Effector memory CD8-positive, alpha-beta T cell (primary cell): ENCODE data around the gene NUP93.
"Not testable (repeated sequence)": the region's sequence is repeated elsewhere in the genome, so short reads cannot be mapped to it uniquely, and the experiment has no call there.

ENCODE experiments used
- ATAC-seq: fragments of 150-1000 bp; cut with Tn5 transposase; replicated peaks from 2 replicates; pipeline ENCODE4 v1.10.0; 2021; ENCODE audit warnings: mild to moderate bottlenecking, moderate library complexity
- DNase-seq, 3 experiments: peaks; one replicate each; pipeline ENCODE4 v3.0.0; 2021
- H3K27ac Mint-ChIP-seq, 2 donors: one replicate each; pipeline ENCODE4 v1.8.0; 2022; ENCODE audit warnings: mild to moderate bottlenecking in 2 of 2, mixed read lengths in 2 of 2, moderate library complexity in 2 of 2
- H3K27me3 Mint-ChIP-seq, 2 donors: one replicate each; pipeline ENCODE4 v1.8.0; 2022; ENCODE audit warnings: mixed read lengths in 2 of 2
- H3K36me3 Mint-ChIP-seq: one replicate; pipeline ENCODE4 v1.8.0; 2022; ENCODE audit warnings: mild to moderate bottlenecking, moderate library complexity, mixed read lengths; ENCODE audit not compliant: insufficient read depth
- H3K4me1 Mint-ChIP-seq, 2 donors: one replicate each; pipeline ENCODE4 v1.8.0; 2022; ENCODE audit warnings: low read depth in 2 of 2, mixed read lengths in 2 of 2
- H3K4me3 Mint-ChIP-seq, 2 donors: one replicate each; pipeline ENCODE4 v1.8.0; 2022; ENCODE audit warnings: mild to moderate bottlenecking in 2 of 2, mixed read lengths in 2 of 2, moderate library complexity in 2 of 2
- H3K9me3 Mint-ChIP-seq, 2 donors: one replicate each; pipeline ENCODE4 v1.8.0; 2022; ENCODE audit warnings: mixed read lengths in 2 of 2

Gene NUP93

GRCh38 chr16:56781528-56781961 lies 51.6 kb downstream of the NUP93 start:
- Mint-ChIP-seq H3K4me1 (peaks cover 14 to 48% of the 10 kb centered on the region in 2 donors), H3K4me3 (peak overlapping the region in 1 of 2 donors; percentile 14), H3K36me3 (no peaks in the 10 kb centered on the region), H3K27me3 (no peaks in the 10 kb centered on the region), H3K27ac (no peak overlapping the region), H3K9me3 (no peaks in the 10 kb centered on the region)
- no peak for ATAC-seq
- DNase-seq, result no peak

DNA sequence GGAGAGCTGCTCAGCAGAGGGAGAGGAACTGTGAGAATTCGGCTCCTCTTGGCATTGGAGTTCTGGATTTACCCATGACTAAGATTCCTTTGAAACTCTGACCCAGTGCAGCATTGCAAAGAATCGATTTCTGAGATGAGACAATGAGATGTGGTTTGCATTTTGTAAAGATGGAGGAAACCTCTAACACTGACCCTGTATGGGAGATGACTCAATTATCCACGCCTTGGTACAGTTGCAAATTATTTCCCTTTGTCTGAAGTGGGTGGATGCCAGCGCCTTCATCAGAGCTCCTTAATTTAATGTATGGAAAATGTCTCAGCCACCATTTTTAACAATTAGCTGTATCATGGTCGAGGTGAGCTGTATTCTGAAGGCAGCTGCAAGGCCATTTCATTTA lies 53.4 kb downstream of the NUP93 start:
- no peaks in the 10 kb centered on the region for H3K36me3 Mint-ChIP-seq
- ATAC-seq (no peak), DNase-seq (no peak)
- H3K4me3 Mint-ChIP-seq, result no peak overlapping the region
- H3K27ac Mint-ChIP-seq, result no peak overlapping the region
- peaks cover 14 to 43% of the 10 kb centered on the region in 2 donors for H3K4me1 Mint-ChIP-seq
- H3K27me3 Mint-ChIP-seq, result no peaks in the 10 kb centered on the region
- no peaks in the 10 kb centered on the region for H3K9me3 Mint-ChIP-seq

DNA sequence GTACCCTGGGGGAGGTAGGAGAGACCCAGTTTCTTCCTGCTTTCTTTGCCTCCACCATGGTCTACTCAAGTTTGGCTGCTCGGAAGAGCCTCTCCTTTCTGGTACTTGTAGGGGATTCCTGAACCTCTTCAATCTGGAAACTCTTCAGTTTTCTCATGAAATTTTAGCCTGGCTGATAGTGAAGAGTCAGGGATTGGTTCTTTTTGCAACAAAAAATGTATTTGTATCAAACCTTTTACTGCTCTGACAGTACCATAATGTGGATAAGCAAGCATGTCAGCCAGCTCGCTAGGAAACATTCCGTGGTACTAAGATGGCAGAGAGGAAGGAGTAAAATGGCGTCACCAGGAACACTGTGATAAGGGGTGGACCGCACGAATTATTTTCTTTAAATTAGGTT lies 55.4 kb downstream of the NUP93 start:
- Mint-ChIP-seq H3K36me3 (no peaks in the 10 kb centered on the region), H3K4me1 (peaks cover 9 to 27% of the 10 kb centered on the region in 2 donors)

DNA sequence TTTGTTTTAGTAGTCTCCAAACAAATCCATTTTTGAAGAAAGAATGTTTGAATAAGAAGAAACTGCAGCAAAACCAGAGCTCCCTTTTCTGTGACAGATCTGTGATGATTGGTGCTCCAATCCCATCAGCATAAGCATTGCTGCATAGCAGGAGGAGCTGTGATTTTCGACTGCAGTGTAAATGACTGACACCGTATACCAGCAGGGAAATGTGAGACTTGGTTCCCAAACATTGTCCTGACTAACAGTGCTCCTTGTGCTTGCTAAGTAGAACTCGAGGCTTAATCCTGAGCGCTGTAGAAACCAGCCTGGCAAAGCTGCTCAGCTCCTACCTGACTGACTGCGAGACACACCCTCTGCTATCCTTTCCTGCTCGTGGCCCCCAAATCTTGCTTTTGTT lies 57.2 kb downstream of the NUP93 start:
- H3K4me1 Mint-ChIP-seq, result peaks cover 4 to 9% of the 10 kb centered on the region in 2 donors
- no peak overlapping the region for H3K27ac Mint-ChIP-seq
- H3K4me3 Mint-ChIP-seq, result no peak overlapping the region
- no peaks in the 10 kb centered on the region for H3K9me3 Mint-ChIP-seq
- no peak for DNase-seq
- ATAC-seq, result no peak
- H3K27me3 Mint-ChIP-seq, result no peaks in the 10 kb centered on the region
- H3K36me3 Mint-ChIP-seq, result no peaks in the 10 kb centered on the region

More for the DNA sequence above, 55.4 kb downstream of the NUP93 start:
- peak overlapping the region in 1 of 2 donors; percentile 87 for H3K27ac Mint-ChIP-seq
- H3K27me3 Mint-ChIP-seq, result no peaks in the 10 kb centered on the region
- DNase-seq (no peak), ATAC-seq (no peak)
- no peaks in the 10 kb centered on the region for H3K9me3 Mint-ChIP-seq
- H3K4me3 Mint-ChIP-seq, result no peak overlapping the region

DNA sequence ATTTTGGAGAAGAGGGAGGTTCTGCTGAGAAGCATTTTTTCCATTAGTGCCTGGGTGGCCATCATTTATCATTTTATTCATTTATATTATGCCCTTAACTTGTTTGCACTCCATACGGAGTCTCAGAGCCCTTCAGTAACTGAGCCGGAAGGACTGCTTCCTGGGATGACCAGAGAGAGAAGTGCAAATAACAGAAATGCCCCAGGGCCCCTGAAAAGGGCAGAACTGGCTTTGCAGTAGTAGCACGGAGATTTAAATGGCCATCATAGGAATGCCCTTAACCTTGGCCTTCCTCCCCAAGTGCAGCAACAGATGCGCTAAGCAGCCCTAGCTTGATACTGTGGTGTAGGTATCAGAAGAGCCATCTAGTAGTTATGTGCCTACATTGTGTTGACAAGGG lies 58.5 kb downstream of the NUP93 start:
- DNase-seq, result no peak
- Mint-ChIP-seq H3K4me3 (no peak overlapping the region), H3K4me1 (peaks cover 3 to 6% of the 10 kb centered on the region in 2 donors), H3K9me3 (no peaks in the 10 kb centered on the region), H3K36me3 (no peaks in the 10 kb centered on the region), H3K27ac (no peak overlapping the region), H3K27me3 (no peaks in the 10 kb centered on the region)
- no peak for ATAC-seq

DNA sequence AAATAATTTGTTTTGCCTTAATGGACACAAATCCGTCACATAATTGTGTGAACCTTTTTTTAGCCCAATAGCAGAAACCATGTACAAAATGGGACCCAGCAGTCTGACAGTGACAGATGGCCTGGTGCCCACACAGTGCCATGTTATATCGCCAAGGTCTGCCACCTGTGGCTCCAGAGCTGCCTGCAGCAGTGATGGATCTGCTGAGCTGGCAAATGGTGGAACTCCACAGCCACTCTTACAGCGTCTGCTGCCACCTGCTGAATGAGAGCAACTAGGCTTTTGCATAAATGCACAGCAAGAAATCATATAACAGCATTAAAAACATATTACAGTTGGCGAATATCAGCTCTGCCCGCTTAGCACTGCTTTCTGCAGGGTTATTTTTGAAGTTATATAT lies 59.4 kb downstream of the NUP93 start:
- H3K9me3 Mint-ChIP-seq, result no peaks in the 10 kb centered on the region
- no peak overlapping the region for H3K27ac Mint-ChIP-seq
- H3K4me1 Mint-ChIP-seq, result peaks cover 3 to 11% of the 10 kb centered on the region in 2 donors
- no peak overlapping the region for H3K4me3 Mint-ChIP-seq
- no peak for ATAC-seq
- H3K36me3 Mint-ChIP-seq, result no peaks in the 10 kb centered on the region
- no peaks in the 10 kb centered on the region for H3K27me3 Mint-ChIP-seq
- DNase-seq, result no peak

DNA sequence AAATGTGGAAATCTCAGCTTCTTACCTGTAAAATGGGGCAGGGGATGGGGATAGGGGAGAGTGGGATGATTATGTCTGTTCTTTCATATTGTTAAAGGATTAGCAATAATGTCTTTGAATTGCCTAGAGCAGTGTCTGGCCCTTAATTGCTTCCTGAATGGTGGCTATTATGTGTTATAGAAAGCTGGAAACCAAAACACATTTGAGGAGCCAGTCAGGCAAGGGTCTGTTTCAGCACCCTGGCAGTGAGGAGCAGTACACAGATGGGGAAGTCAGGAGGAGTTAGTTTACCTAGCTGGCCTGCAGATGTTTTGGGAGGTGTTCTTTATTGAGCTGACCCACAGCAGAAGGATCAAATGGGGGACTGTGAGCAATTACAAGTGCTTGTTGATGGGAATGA lies 63.0 kb downstream of the NUP93 start:
- peak overlapping the region; percentile 8 to 9 for H3K27ac Mint-ChIP-seq
- H3K9me3 Mint-ChIP-seq, result no peaks in the 10 kb centered on the region
- H3K4me3 Mint-ChIP-seq, result no peak overlapping the region
- ATAC-seq, result no peak
- no peak for DNase-seq
- H3K36me3 Mint-ChIP-seq, result no peaks in the 10 kb centered on the region
- peaks cover 3 to 11% of the 10 kb centered on the region in 2 donors for H3K4me1 Mint-ChIP-seq
- H3K27me3 Mint-ChIP-seq, result no peaks in the 10 kb centered on the region

DNA sequence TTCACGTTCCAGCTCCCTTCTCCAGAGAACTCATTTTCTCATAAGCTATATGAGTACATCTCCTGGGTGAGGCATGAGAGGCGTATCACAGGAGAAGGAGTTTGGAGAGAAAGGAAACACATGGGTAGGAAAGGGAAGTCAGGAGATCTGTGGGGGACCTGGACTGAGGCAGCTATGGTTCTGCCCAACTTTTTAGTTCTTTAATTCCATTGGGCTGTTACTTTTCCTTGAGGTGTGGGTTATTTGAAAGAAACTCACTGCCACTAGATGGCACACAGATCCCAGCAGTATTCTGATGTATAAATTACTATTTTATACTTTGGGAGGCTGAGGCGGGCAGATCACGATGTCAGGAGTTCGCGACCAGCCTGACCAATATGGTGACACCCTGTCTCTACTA lies 63.6 kb downstream of the NUP93 start:
- no peak overlapping the region for H3K4me3 Mint-ChIP-seq
- H3K36me3 Mint-ChIP-seq, result no peaks in the 10 kb centered on the region
- DNase-seq (no peak), ATAC-seq (no peak)
- H3K9me3 Mint-ChIP-seq, result no peaks in the 10 kb centered on the region
- H3K27ac Mint-ChIP-seq, result peak overlapping the region; percentile 8 to 9
- no peaks in the 10 kb centered on the region for H3K27me3 Mint-ChIP-seq
- peaks cover 3 to 11% of the 10 kb centered on the region in 2 donors for H3K4me1 Mint-ChIP-seq

GRCh38 chr16:56795011-56795410 lies 65.1 kb downstream of the NUP93 start:
- Mint-ChIP-seq H3K4me1 (peaks cover 3 to 11% of the 10 kb centered on the region in 2 donors), H3K9me3 (no peaks in the 10 kb centered on the region), H3K4me3 (no peak overlapping the region), H3K27me3 (no peaks in the 10 kb centered on the region), H3K27ac (no peak overlapping the region), H3K36me3 (no peaks in the 10 kb centered on the region)
- ATAC-seq (no peak), DNase-seq (no peak)

- ATAC-seq, H3K9me3 Mint-ChIP-seq, H3K36me3 Mint-ChIP-seq, H3K27ac Mint-ChIP-seq, H3K4me3 Mint-ChIP-seq, H3K27me3 Mint-ChIP-seq, DNase-seq: not testable (repeated sequence)
- H3K4me1 Mint-ChIP-seq, result peaks cover 3 to 11% of the 10 kb centered on the region in 2 donors
Observed at GRCh38 chr16:56797038-56797437, 67.1 kb downstream of the NUP93 start.

- H3K36me3 Mint-ChIP-seq, result no peaks in the 10 kb centered on the region
- H3K4me3 Mint-ChIP-seq, result no peak overlapping the region
- DNase-seq (no peak), ATAC-seq (no peak)
- no peaks in the 10 kb centered on the region for H3K9me3 Mint-ChIP-seq
- H3K4me1 Mint-ChIP-seq, result peaks cover 3 to 11% of the 10 kb centered on the region in 2 donors
- H3K27ac Mint-ChIP-seq, result no peak overlapping the region
- H3K27me3 Mint-ChIP-seq, result no peaks in the 10 kb centered on the region
Observed at GRCh38 chr16:56797861-56798260, 67.9 kb downstream of the NUP93 start.

DNA sequence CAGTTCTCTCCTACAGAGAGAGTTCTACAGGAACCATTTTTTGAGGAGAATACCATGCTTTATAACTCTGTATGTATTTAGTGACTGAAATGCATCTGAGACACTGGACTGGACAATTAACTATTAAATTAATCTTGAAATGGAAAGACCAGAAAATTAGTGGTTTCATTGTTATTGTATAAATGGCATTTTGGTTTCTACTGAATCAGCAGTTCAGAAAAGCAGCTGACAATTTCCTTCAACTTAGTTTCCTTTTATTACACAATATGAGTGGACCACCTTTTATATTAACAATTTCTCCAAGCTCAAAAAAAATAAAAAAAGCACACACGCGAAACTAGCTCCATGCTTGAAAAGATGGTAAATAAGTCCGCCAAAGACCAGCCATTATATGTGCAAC lies 69.0 kb downstream of the NUP93 start:
- DNase-seq, result no peak
- H3K4me3 Mint-ChIP-seq, result no peak overlapping the region
- H3K36me3 Mint-ChIP-seq, result no peaks in the 10 kb centered on the region
- H3K27ac Mint-ChIP-seq, result no peak overlapping the region
- no peaks in the 10 kb centered on the region for H3K27me3 Mint-ChIP-seq
- H3K4me1 Mint-ChIP-seq, result no peaks in the 10 kb centered on the region
- H3K9me3 Mint-ChIP-seq, result no peaks in the 10 kb centered on the region
- ATAC-seq, result no peak

- Mint-ChIP-seq H3K4me3 (no peak overlapping the region), H3K4me1 (no peaks in the 10 kb centered on the region), H3K27ac (no peak overlapping the region), H3K9me3 (no peaks in the 10 kb centered on the region), H3K36me3 (no peaks in the 10 kb centered on the region), H3K27me3 (no peaks in the 10 kb centered on the region)
- ATAC-seq (no peak), DNase-seq (no peak)
Observed at GRCh38 chr16:56800355-56800754, 70.4 kb downstream of the NUP93 start.

- Mint-ChIP-seq H3K4me1 (no peaks in the 10 kb centered on the region), H3K27ac (no peak overlapping the region), H3K27me3 (no peaks in the 10 kb centered on the region), H3K36me3 (no peaks in the 10 kb centered on the region), H3K9me3 (no peaks in the 10 kb centered on the region), H3K4me3 (no peak overlapping the region)
- DNase-seq (no peak), ATAC-seq (no peak)
Observed at GRCh38 chr16:56801762-56802161, 71.8 kb downstream of the NUP93 start.
